NCI-H2227 treated with DMSO at 0.1 percent for 48 hours (cell line): ENCODE results near the gene SYT1.
"Not testable (repeated sequence)": the region's sequence is repeated elsewhere in the genome, so short reads cannot be mapped to it uniquely, and the experiment has no call there.

Source experiments
- DNase-seq: peaks from one replicate; lab custom pipeline; 2025; lab: John Stamatoyannopoulos, UW

The SYT1 gene

DNA sequence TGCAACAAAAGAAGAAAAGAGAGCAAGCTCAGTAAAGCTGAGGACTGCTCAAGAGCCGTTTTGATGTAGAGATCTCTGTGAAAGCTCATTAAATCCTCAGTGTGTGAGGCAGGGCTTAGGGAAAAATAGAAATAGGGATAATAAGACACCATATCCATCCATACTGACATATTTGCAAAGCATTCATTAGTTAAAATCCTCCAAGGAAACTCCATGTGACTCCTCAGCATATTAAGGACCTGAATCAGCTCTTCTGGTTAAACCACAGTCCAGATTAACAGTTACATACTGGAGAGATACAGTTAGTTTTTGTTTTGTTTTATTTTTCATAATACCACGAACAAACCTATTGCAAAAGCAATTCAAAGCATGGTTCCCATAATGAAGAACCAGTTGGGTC is 538.0 kb downstream of the SYT1 start:
- no peak for DNase-seq

DNA sequence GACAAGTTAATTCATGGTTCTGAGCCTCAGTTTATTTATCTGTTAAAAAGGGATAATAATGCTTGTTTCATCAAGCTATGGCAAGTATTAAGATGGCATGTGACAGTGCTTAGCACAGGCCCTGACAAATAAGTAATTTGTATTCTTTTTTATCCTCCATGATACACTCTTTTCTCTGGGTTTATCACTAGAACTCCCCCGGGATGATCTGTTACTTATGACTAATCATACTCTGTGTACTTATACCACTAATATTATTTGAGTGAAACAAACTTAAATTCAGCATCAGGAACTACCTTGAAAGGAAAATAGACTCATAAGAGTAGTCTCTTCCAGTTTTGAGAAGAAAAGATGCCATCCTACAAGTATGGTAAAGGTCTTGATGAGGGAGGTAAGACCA is 542.4 kb downstream of the SYT1 start:
- no peak for DNase-seq

DNA sequence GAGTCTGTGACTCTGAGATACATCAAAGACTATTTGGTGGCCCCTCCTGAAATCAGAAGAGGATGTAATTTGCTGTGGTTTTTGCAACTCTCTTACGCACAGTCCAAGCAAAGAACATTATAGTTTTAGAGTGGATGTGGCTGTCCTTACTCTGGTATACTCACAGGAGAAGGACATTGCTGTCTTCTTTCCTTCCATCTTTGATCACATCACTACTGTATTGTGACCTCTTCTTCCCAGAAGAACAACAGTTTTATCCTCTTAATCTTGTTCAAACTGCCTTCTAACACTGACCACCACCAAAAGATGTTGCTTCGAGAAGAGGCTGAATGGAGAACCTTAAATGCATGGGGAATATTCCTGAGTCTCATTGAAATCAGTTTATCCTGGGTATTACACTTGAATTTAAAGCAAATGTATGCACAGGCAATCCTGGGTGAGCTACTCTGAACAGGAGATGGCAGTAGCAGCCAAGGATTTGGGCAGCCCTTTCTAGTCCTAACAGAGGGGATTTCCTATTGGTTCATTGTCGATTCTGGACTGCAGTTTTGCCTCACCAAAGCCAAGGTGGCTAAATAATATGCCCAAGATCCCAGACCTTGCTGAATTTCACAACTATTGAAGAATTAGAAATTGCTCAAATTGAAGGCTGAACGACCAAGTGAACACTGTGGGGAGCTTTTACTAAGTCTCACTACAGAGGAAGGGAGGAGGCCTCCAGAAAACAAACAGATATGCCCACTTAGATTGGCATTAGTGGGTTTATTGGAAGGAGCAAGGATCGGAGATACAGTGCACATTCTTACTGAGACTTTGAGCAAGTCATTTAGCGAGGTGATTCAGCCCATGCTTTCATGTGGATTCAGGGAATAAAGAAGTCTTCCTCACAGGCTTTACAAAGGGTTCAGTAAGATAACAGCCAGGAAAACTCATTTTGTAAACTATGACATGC is 543.4 kb downstream of the SYT1 start:
- peak; percentile 83 for DNase-seq

DNA sequence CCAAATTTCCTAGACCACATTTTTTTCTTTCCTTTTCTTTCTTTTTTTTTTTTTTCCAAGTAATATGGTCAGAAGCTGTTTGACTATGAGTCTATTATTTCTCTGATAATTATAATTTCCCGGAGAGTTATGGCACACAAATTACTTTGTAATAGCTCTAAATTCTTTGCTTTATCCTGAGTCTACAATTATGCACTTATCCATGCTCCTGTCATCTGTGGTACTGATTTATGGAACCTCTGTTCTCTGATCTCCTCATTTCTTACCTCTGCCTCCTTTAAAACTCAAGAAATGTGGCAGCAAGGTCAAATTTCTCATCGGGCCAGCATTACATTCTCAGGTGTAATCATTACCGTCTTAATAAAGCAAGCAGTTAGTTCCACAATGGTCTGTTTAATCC is 544.1 kb downstream of the SYT1 start:
- DNase-seq = peak; percentile 93

DNA sequence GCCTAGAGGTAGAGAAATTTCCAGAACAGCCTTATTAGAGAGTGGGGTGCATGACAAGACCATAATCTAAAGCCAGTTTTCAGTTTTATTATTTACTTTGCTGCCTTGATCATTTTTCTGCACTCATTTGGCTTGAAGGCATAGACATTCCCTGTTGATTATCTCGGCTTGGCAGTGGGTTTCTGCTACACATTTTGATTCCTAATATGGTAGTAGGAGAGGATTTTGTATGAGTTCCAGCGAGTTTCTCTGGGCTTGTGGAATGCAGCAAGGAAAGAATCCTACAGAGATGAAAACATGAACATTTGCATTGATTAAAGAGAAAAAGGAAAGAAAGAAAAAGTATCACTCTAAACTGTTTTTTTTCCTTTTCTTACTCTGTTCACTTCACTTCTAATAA is 545.0 kb downstream of the SYT1 start:
- no peak for DNase-seq

DNA sequence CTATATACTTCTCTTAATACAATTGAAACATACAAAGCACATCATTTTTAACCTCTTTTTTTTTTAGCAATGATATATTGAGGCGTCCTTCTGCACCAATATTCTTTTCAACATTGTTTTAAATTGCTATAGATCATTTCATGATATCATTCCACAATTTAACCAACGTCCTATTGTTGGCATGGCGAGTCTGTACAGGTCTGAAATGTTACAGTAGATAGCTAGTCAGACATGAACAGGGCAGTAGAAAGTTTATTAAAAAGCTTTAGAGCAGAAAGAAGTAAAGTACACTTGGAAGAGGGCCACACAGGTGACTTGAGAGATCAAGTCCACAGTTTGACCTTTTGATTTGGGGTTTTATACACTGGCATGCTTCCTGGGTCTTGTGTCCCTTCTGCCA is 547.2 kb downstream of the SYT1 start:
- no peak for DNase-seq

DNA sequence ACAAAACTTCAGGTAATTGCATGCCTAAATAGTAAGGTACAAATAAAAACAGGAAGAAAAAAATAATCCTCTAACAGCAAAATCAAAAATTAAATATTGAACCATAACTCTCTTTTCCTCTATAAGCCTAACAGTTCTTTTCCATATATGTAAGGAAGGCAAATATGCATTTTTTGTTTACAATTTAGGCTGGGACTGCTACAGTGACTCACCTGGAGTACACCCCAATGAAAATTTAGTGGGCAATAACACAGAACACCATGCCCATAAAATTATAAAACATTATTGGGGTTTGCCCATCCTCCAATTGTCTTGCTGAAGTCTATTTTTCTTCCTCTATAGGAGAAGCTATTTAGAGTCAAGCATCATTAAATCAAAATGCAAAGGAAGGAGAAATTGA is 549.2 kb downstream of the SYT1 start:
- no peak for DNase-seq

DNA sequence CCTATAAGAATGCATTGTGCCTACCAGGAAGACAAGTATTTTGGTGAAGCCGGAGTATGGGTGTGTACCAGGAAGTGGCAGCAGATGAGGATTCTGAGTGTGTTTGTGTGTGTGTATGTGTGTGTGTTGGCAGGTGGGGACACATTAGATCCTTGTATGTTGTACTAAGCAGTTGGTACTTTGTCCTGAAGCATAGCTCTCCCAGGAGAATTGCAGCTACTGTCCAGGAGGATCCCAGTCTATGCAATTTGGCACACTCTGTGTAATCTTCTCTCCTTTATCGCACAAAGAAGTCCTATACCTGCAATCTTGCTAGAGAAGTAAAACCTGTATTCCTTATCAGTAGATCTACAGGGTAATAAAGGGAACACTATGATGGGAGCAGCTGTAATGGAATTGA is 549.7 kb downstream of the SYT1 start:
- DNase-seq = no peak

DNA sequence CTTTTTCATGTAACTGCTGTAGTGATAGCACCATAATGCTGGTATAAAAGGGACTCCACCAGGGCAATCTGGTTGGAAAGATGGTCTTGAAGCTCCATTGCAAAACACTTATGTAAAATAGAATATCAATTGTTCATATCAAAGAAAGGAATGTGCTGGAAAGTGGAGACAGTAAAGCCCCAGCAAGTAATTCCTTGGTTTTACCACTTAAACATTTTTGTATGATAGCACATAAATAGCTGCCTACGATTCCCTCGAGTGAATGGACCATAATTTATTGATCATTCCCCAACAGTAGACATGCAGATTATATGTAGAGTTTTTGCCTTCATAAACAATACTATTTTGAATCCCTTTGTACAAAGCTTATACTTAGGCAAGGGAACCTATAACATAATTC is 550.7 kb downstream of the SYT1 start:
- no peak for DNase-seq

DNA sequence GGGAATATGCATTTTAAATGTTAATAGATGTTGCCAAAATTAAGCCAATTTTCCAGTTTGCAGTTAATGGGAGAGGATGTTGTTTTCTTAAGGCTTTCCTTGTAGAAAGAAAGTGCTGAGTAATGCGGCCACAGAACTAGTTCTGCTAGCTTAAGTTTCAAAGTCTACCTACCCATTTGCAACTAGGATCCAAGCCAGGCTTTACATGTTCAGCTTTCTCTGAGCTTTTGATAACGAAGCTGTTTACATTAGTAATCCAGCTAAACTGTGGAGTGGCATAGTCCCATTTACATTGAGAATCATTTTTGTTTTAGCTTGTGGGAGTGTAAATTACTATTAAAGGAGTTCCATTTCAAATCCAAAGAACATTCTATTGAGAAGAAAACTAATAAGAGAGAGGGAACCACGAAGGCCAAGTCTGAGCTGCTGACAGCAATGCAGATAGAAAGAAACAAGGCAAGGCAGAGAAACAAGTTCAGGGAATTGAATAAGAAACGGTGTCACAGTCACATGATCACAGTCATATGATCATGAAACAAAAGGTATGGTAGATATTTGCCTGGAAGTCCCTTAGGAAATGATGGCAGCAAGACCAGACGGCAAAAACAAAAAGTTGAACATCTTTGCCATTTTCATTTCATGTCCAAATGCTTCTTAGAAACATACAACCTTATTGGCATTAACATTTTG is 551.3 kb downstream of the SYT1 start:
- DNase-seq = no peak

DNA sequence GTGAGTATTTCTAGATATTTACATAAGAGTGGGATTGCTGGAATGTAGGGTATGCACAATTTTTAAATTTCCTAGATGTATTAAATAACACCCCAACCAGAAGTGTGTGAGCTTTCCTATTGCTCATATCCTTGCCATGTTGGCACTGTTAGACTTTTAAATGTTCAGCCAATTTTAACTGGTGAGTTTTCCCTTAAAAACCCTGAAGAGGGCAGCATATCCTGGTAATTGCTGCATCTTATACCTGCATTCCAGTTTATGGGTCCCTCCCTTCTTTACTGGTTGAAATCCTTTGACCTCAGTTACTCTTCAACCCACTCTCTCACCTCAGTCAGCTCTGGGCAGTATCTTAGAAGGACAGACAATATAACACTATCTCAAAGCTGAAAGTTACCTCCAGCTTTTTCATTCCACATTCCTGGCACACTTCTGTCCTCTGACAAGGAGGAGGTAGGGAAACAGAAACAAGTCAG is 555.6 kb downstream of the SYT1 start:
- no peak for DNase-seq

DNA sequence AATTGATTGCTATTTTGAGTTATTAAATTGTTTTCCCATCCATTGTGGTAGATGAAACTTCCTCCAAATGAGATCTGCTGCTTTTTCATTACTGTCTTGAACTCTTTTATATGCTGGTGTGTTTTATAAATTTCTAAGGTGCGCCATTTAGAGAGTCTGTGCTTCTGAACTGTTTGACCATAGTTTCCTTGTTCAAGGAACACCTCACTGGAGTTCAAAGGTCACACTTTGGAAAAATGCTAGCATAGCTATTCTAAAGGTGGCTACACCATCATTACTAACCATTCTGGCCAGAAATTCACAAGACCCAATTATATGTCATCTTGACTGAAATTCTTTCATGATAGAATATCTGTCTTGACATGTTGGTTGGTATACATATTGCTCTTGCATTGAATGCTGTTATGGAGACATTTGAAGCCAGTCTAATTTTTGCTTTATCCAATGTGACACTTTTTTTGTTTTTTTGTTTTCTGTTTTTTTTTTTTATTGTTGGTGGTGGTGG is 556.7 kb downstream of the SYT1 start:
- DNase-seq = no peak

DNA sequence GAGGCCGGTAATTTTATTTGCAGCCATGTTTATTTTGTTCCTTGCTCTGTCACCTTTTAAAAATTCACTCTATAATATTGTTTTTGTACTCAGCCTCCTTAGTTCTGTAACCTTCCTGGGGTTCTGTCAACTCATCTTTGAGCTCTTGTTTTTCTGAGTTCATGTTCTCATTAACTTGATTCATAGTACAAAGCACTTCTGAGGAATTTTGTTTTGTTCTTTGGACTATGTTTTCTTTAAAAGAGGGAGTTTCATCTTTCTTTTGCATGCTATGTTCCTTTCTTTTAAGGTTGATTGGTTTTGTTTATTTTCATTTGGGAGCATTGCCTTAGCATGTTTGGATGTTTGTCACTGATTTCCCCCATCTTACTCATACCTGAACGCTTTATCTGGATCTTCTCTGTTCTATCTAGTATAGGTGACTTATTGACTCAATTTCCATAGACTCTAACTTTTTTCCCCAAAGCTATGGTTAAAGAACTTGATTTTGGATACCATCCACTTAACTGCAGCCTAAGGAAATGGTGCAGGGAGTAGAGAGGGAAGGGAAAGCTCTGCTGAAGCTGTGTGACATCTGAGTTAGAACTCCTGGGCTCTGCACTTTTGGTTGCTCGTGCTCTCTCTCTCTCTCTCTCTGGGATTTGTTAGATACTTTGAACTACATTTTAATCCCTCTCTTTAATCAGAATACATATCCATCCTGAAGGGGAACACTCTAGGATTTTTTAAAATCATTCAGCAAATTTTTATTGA is 557.7 kb downstream of the SYT1 start:
- DNase-seq = no peak

DNA sequence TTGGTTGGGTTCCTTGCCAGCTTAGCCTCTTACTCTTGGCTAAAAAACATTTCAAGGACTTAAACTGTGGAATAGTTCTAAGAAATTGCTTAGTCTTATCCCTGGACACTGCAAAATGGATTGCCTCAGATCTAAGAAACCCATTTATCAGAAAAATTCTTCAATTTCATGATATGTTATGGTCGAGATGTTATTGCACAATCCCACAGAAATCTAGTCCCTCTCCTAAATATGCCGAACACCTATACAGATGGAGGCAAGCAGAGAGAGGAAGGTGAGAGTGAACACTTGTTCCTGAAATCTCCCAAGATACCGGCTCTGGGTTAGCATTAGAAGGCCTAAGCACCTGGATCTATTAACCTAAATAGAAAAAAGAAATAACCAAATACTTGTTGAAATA is 559.0 kb downstream of the SYT1 start:
- DNase-seq = no peak

DNA sequence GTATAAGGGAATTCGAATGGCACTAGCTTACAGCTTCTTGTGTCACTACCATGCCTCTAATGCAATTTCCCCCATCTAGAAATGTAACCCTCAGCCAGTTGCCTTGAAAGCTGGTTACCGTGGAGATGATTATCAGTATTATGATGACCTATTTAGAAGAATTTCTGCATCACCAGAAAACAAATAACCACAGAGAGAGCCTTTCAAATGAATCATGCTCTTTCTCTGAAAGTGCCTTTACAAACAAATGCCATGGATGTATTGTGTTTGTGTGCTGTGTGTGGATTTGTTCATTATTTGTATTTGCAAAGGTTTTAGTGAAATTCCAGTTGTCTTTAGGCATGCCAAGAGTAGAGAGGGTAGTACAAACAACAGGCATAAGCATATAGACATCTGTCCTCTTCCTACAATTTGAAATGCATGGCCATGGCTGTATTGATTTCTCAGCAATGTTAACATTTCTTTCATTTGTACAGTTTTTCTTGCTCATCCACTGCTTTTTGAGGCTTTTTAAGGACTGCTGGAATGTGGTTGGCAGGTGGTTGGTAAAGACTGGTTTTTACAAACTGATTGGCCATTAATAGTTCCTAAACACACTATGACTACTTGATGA is 559.6 kb downstream of the SYT1 start:
- DNase-seq = peak; percentile 32

DNA sequence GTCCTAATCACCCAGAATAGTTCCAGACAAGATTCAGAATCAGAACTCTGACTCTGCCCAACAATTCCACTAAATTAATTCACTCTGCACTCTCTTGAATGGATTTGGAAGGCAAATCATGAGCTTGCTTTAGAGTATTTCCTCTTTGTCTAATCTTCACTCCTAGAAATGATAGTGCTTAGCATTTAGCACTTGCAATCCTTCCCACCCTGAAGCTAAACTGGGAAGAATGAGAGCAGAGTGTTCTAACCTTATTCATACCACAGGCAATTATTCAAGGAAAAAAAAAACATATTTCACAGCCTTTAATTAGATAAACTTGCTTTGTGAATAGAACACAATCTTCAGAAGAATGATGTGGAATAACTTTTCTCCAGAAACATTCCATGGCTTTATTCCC is 561.5 kb downstream of the SYT1 start:
- no peak for DNase-seq

DNA sequence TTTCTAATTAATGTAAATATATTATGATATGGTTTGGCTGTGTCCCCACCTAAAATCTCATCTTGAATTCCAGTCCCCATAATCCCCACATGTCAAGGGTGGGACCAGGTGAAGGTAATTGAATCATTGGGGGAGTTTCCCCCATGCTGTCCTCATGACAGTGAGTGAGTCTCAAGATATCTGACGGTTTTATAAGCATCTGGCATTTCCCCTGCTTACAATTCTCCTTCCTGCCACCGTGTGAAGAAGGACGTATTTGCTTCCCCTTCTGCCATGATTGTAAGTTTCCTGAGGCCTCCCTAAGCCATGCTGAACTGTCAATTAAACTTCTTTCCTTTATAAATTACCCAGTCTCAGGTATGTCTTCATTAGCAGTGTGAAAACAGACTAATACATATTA is 562.2 kb downstream of the SYT1 start:
- DNase-seq = not testable (repeated sequence)

DNA sequence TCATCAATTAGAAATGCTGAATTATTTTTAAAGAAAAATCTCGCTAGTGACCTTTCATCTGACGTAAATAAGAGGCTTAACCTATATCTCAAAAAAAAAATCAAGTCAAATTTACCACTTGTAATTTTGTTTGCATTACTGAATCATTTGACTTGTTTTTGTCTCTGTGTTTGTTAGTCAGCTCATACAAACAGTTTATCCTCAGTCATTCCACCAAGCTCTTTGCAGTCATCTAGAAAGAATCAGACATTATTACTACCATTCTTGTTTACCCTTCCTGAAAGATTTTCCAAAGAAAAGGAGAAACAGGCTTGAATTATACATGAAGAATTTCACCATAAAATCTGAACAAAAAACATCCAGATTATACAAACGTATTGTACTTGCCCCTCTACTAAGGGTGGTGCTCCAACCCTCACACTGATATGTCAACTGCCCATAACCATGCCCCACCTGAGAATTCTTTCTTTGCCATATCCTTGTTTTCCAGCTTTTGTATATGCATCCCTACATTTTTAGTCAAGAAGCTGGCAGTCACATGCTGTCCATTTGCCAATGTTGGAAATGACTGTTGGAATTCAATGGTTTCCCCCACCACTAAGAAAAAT is 569.0 kb downstream of the SYT1 start:
- no peak for DNase-seq

DNA sequence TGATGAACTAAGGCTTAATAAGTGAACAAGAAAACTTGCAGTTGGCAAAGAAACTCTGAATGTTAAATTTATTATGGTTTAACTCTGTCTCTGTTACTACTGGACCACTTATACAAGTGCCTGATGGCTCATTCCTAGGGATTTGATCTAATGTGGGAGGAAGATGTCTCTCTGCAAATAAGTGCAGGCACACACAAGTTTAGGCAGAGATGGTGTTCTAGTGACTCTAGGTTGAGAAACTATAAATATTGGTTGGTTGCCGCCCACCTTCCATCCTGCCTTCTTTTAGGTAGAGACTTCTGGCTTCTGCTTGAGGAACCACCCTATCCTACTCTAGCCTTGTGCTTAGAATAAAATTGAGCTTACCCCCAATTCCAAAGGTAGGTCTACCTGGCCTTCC is 570.0 kb downstream of the SYT1 start:
- DNase-seq = no peak

DNA sequence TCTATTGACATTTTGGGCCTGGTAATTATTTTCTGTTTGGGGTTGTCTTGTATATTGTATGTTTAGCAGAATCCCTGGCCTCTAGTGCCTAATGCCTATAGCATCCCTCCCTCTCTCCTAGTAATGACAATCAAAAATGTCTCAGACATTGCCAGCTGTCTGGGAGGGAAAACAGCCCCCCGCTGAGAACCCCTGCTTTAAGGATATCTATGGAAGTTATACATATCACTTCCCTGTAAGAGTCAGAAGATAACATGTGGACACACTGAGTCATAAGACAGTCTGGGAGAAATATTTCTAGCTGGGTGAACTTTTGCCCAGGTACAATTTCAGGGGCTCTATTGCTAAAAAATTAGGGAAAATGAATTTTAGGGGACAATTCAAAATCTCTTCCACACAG is 571.2 kb downstream of the SYT1 start:
- no peak for DNase-seq

DNA sequence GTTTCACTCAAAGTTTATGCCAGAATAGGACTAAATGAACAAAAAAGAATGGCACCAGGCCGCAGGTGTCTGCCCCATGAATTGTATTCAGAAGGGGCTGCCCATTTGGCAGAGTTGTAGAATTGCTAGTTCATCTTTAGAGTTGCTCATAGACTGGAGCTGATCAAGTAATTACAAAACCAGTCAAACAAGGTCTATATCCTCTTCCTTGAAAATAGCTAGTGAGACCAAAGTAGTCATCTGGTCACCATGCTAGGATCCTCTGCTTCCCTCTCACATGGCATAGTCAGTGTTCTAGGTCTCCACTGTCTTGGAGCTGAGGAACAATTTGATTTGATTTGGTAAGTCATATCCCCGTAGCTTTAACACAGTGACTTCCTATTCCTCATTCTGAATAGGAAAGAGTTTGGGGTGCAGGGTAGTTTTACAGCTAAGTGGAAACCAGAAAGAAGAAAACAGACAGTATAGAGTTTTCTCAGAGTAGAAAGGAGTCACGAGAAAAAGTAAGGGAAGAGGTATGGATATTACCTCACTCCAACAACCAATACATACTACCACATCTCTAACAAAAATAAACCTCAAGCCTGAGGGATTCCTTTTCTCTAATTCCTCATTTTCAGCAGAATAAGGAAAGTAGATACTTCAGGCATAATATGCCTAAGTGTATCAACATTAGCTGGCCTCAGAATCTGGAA is 574.1 kb downstream of the SYT1 start:
- DNase-seq = no peak
